NCI-H1092 (cell line): ENCODE data around the gene AMPD1.

Experiments
- DNase-seq: peaks from one replicate; lab custom pipeline; 2025; lab: John Stamatoyannopoulos, UW

Gene AMPD1

GRCh38 chr1:114632427-114632826 lies 62.9 kb downstream of the AMPD1 start:
- no peak for DNase-seq

- DNase-seq: no peak
These were observed 68.2 kb downstream of the AMPD1 start for GRCh38 chr1:114627107-114627506.

GRCh38 chr1:114623364-114623763 lies 72.0 kb downstream of the AMPD1 start:
- no peak for DNase-seq
